H1 (cell line): ENCODE data around the gene RAD9A. TPM values are rescaled to one million over a fixed set of nuclear protein-coding genes. Genes with fewer than 3 reads are reported as not detected.

Experiments
- CTCF ChIA-PET: fragments of 300-600 bp; sonication (Branson Sonifier 250); formaldehyde crosslinking; loops from one replicate; lab custom pipeline; 2021; ENCODE audit not compliant: partially characterized antibody; lab: Charles Lee
- POLR2A ChIA-PET: fragments of 300-600 bp; sonication (Branson Sonifier 250); formaldehyde crosslinking; loops from one replicate; lab custom pipeline; 2021; ENCODE audit warnings: inconsistent platforms; ENCODE audit not compliant: partially characterized antibody; lab: Charles Lee
- DNase-seq, 2 experiments: peaks; one replicate each; pipeline versions ENCODE4 v3.0.0 to v3.0.0-alpha.2; 2010 to 2022; ENCODE audit warnings: low spot score in 2 of 2, low read depth in 1 of 2, mixed read lengths in 1 of 2
- FAIRE-seq: peaks from 2 replicates; lab custom pipeline; 2011; peaks lifted over from hg19 to GRCh38; lab: Jason Lieb, UNC
- H2AFZ ChIP-seq: 2 replicates; pipeline ENCODE4 v1.8.1; 2012; ENCODE audit warnings: low read length, inconsistent platforms
- H2AK5ac ChIP-seq: 2 replicates; pipeline ENCODE4 v1.6.1; 2013; ENCODE audit warnings: low read depth, low read length
- H2BK120ac ChIP-seq: replicated peaks from 2 replicates; pipeline ENCODE3; 2013; ENCODE audit warnings: low read depth, low read length, inconsistent platforms
- H2BK12ac ChIP-seq: 2 replicates; pipeline ENCODE4 v1.6.1; 2013; ENCODE audit warnings: low read depth, low read length
- H2BK15ac ChIP-seq: 2 replicates; pipeline ENCODE4 v1.6.1; 2013; ENCODE audit warnings: low read length
- H2BK20ac ChIP-seq: 2 replicates; pipeline ENCODE4 v1.6.1; 2013; ENCODE audit warnings: low read length
- H2BK5ac ChIP-seq: 2 replicates; pipeline ENCODE4 v1.6.1; 2013; ENCODE audit warnings: low read depth, low read length
- H3K14ac ChIP-seq: 2 replicates; pipeline ENCODE4 v1.6.1; 2013; ENCODE audit warnings: inconsistent platforms; ENCODE audit not compliant: insufficient read length
- H3K18ac ChIP-seq: 2 replicates; pipeline ENCODE4 v1.6.1; 2013; ENCODE audit warnings: low read length; ENCODE audit errors: extremely low read depth
- H3K23ac ChIP-seq: 2 replicates; pipeline ENCODE4 v1.6.1; 2013; ENCODE audit warnings: inconsistent platforms; ENCODE audit not compliant: insufficient read length
- H3K23me2 ChIP-seq: 2 replicates; pipeline ENCODE4 v1.6.1; 2013; ENCODE audit warnings: low read depth, low read length
- H3K27ac ChIP-seq: 2 replicates; pipeline ENCODE4 v1.6.1; 2011; ENCODE audit warnings: low read depth, low read length, inconsistent platforms
- H3K27me3 ChIP-seq, 4 experiments: replicated peaks in 1 of 4; 1 replicate in 1 of 4; 2 replicates in 3 of 4; pipeline versions ENCODE4 v1.6.1 to v1.8.1; 2011 to 2013; ENCODE audit warnings: low read length in 3 of 4, mild to moderate bottlenecking in 3 of 4, inconsistent platforms in 2 of 4, mixed read lengths in 2 of 4, moderate library complexity in 1 of 4; ENCODE audit not compliant: control insufficient read depth in 3 of 4, insufficient read depth in 3 of 4; ENCODE audit errors: extremely low read depth in 1 of 4
- H3K36me3 ChIP-seq, 4 experiments: 2 replicates each; pipeline versions ENCODE4 v1.6.1 to v1.8.1; 2011 to 2013; ENCODE audit warnings: mild to moderate bottlenecking in 4 of 4, low read length in 3 of 4, moderate library complexity in 2 of 4, control low read depth in 1 of 4, inconsistent platforms in 1 of 4; ENCODE audit not compliant: insufficient read depth in 4 of 4, control insufficient read depth in 2 of 4
- H3K4ac ChIP-seq: replicated peaks from 2 replicates; pipeline ENCODE3; 2013; ENCODE audit warnings: low read length, low read depth, mixed read lengths, inconsistent platforms; ENCODE audit not compliant: insufficient read length
- H3K4me1 ChIP-seq, 4 experiments: replicated peaks in 1 of 4; 1 replicate in 1 of 4; 2 replicates in 3 of 4; pipeline versions ENCODE4 v1.6.1 to v1.8.1; 2011 to 2013; ENCODE audit warnings: low read length in 3 of 4, inconsistent platforms in 2 of 4, mixed read lengths in 1 of 4; ENCODE audit not compliant: insufficient read depth in 4 of 4, control insufficient read depth in 3 of 4
- H3K4me2 ChIP-seq, 2 experiments: 2 replicates each; pipeline versions ENCODE4 v1.6.1 to v1.8.1; 2011 to 2013; ENCODE audit warnings: low read depth in 2 of 2, low read length in 2 of 2, control low read depth in 1 of 2, inconsistent platforms in 1 of 2, mild to moderate bottlenecking in 1 of 2; ENCODE audit not compliant: insufficient read depth in 1 of 2
- H3K4me3 ChIP-seq, 4 experiments: fragments of 200-600, 300-600 bp in 1 of 4; sonication (generic), shearing (Covaris generic), sonication (Bioruptor Twin) in 1 of 4; 2 replicates each; pipeline versions ENCODE4 v1.5.1 to v1.8.1; 2011 to 2016; ENCODE audit warnings: low read length in 4 of 4, low read depth in 3 of 4, control low read depth in 2 of 4, inconsistent platforms in 2 of 4, mild to moderate bottlenecking in 2 of 4, mixed read lengths in 1 of 4, moderate library complexity in 1 of 4; ENCODE audit not compliant: insufficient read depth in 2 of 4; ENCODE audit errors: extremely low read depth in 1 of 4
- H3K56ac ChIP-seq: replicated peaks from 2 replicates; pipeline ENCODE3; 2013; ENCODE audit warnings: low read depth, mild to moderate bottlenecking, mixed read lengths, low read length, inconsistent platforms; ENCODE audit not compliant: insufficient read length
- H3K79me1 ChIP-seq: 2 replicates; pipeline ENCODE4 v1.6.1; 2013; ENCODE audit warnings: low read depth, low read length, control low read depth
- H3K79me2 ChIP-seq, 2 experiments: 2 replicates each; pipeline versions ENCODE4 v1.6.1 to v1.8.1; 2012 to 2013; ENCODE audit warnings: low read length in 2 of 2, mild to moderate bottlenecking in 2 of 2, inconsistent platforms in 1 of 2; ENCODE audit not compliant: insufficient read depth in 2 of 2, control insufficient read depth in 1 of 2
- H3K9ac ChIP-seq, 4 experiments: replicated peaks in 1 of 4; 1 replicate in 1 of 4; 2 replicates in 3 of 4; pipeline versions ENCODE4 v1.6.1 to v1.8.1; 2011 to 2013; ENCODE audit warnings: low read depth in 3 of 4, low read length in 3 of 4, control low read depth in 2 of 4, mild to moderate bottlenecking in 2 of 4, moderate library complexity in 2 of 4, inconsistent platforms in 1 of 4; ENCODE audit errors: extremely low read depth in 1 of 4
- H3K9me3 ChIP-seq, 2 experiments: 2 replicates each; pipeline versions ENCODE4 v1.6.1 to v1.8.1; 2012 to 2013; ENCODE audit warnings: mild to moderate bottlenecking in 2 of 2, moderate library complexity in 2 of 2, control low read depth in 1 of 2, inconsistent platforms in 1 of 2, low read depth in 1 of 2, low read length in 1 of 2, mixed read lengths in 1 of 2; ENCODE audit not compliant: insufficient read depth in 2 of 2
- H4K20me1 ChIP-seq, 2 experiments: replicated peaks in 1 of 2; 2 replicates each; pipeline versions ENCODE3 to v1.8.1; 2011 to 2013; ENCODE audit warnings: inconsistent platforms in 2 of 2, low read length in 2 of 2, mild to moderate bottlenecking in 1 of 2; ENCODE audit not compliant: insufficient read depth in 2 of 2, control insufficient read depth in 1 of 2
- H4K5ac ChIP-seq: 2 replicates; pipeline ENCODE4 v1.6.1; 2013; ENCODE audit warnings: low read length, low read depth, mixed read lengths, inconsistent platforms; ENCODE audit not compliant: insufficient read length
- H4K8ac ChIP-seq: 2 replicates; pipeline ENCODE4 v1.8.0; 2013; ENCODE audit warnings: mild to moderate bottlenecking, moderate library complexity, low read length, inconsistent platforms; ENCODE audit not compliant: insufficient read depth; ENCODE audit errors: extremely low read depth
- H4K91ac ChIP-seq: replicated peaks from 2 replicates; pipeline ENCODE3; 2013; ENCODE audit warnings: low read length, mixed read lengths, inconsistent platforms; ENCODE audit not compliant: insufficient read length
- ASH2L ChIP-seq: fragments of 200-600, 300-600 bp; sonication (generic); IDR thresholded peaks from one replicate; pipeline ENCODE4 v1.7.1; 2017; ENCODE audit warnings: low read length
- RAD21 ChIP-seq, 2 experiments: IDR thresholded peaks in 1 of 2; conservative IDR thresholded peaks in 1 of 2; 2 replicates each; pipeline ENCODE4 v1.6.1; 2011; ENCODE audit warnings: low read depth in 2 of 2, low read length in 2 of 2, improper control_type of control experiment in 1 of 2, inconsistent platforms in 1 of 2, mild to moderate bottlenecking in 1 of 2, moderate library complexity in 1 of 2
- SIN3A ChIP-seq, 2 experiments: IDR thresholded peaks in 1 of 2; conservative IDR thresholded peaks in 1 of 2; 2 replicates each; pipeline ENCODE4 v1.6.1; 2011 to 2012; ENCODE audit warnings: low read length in 2 of 2, improper control_type of control experiment in 1 of 2, low read depth in 1 of 2, mild to moderate bottlenecking in 1 of 2
- SIX5 ChIP-seq: IDR thresholded peaks from 2 replicates; pipeline ENCODE4 v1.6.1; 2011; ENCODE audit warnings: mild to moderate bottlenecking, low read depth, low read length
- WGBS, 2 experiments: shearing (Covaris generic) in 1 of 2; methylation state at CpG; one replicate each; pipeline versions ENCODE4 v1.1.6 to v1.1.7; 2013 to 2015; ENCODE audit warnings: low lambda C conversion rate in 2 of 2, mixed read lengths in 2 of 2, inconsistent platforms in 1 of 2, low coverage in 1 of 2, missing lambda C conversion rate in 1 of 2; ENCODE audit not compliant: insufficient replicate concordance in 2 of 2, insufficient coverage in 1 of 2, insufficient read length in 1 of 2; ENCODE audit errors: extremely low coverage in 1 of 2, missing lambda C conversion rate in 1 of 2; 5-methylcytosine and 5-hydroxymethylcytosine counted together
- polyA plus RNA-seq, 7 experiments: library from polyadenylated mRNA; depleted of rRNA in 3 of 7; stranded (reverse) in 5 of 7; unstranded in 2 of 7; fragments of >200 nt in 5 of 7; fragments of 200-250 nt in 2 of 7; gene quantifications; 1 replicate in 5 of 7; 2 replicates in 1 of 7; 4 replicates in 1 of 7; pipeline versions ENCODE4 v1.2.1 to v1.2.3, GENCODE V29; 2011 to 2013; ENCODE audit warnings: missing spikeins in 2 of 7, mixed read lengths in 2 of 7
- total RNA-seq: library from RNA; stranded (reverse); fragmentation: NEBNext Ultra II Directional; extraction: Animal tissue kit (Norgen Biotek cat#: 25700); gene quantifications from 2 replicates; pipeline ENCODE4 v1.2.1, GENCODE V29; 2021

RAD9A gene
- total and polyA plus RNA-seq, 2 of the 8 experiments (the other 6 are each of a cell fraction or from before 2014, with no cell fraction given): 22.2 to 25.5 TPM

DNA sequence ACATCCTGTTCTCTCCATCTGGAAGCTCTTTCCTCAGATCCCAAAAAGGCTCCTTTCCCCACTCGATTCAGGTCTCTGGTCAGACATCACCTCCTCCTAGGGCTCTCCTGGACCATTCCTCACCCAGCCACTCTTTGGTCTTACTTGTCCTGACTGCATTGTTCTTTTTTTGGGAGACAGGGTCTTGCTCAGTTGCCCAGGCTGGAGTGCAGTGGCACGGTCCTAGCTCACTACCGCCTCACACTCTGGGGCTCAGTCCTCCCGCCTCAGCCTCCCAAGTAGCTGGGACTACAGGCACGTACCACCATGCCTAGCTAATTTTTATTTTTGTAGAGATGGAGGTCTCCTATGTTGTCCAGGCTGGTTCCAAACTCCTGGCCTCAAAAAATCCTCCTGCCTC, 53.7 kb downstream of the RAD9A start:
- peaks cover 0 to 6% (median 3%) of the 10 kb centered on the region in 4 experiments; a peak in 4 of 7 replicates for H3K4me1 ChIP-seq
- no peak overlapping the region for H3K4ac ChIP-seq
- H2BK20ac ChIP-seq: no peak overlapping the region
- H3K27ac ChIP-seq: no peak overlapping the region
- no peaks in the 10 kb centered on the region for H3K9me3 ChIP-seq
- no peak overlapping the region for H4K5ac ChIP-seq
- CTCF ChIA-PET: no interaction called here
- H3K79me1 ChIP-seq: 0 out of 2 replicates have a peak, but pooled peaks cover 2% of the 10 kb centered on the region
- H2BK12ac ChIP-seq: no peak overlapping the region
- FAIRE-seq: no peak
- peaks cover 4 to 7% of the 10 kb centered on the region in 2 experiments for H4K20me1 ChIP-seq
- H3K56ac ChIP-seq: no peak overlapping the region
- no peak overlapping the region for H3K4me3 ChIP-seq
- TF ChIP-seq RAD21 (IDR thresholded peaks at IDR 0.05 in 1 of 2, conservative IDR thresholded peaks at IDR 0.05 in 1 of 2; ENCODE audit: low read depth in 2 of 2, low read length in 2 of 2) (no peak), SIX5 (no peak), SIN3A (conservative IDR thresholded peaks at IDR 0.05 in 1 of 2, IDR thresholded peaks at IDR 0.05 in 1 of 2; ENCODE audit: low read depth in 1 of 2, low read length in 2 of 2) (no peak), ASH2L (no peak)
- no peak overlapping the region for H3K18ac ChIP-seq
- no peak overlapping the region for H2BK15ac ChIP-seq
- H3K27me3 ChIP-seq: no peaks in the 10 kb centered on the region
- H2BK5ac ChIP-seq: no peak overlapping the region
- H3K23ac ChIP-seq: no peak overlapping the region
- peaks cover 2% of the 10 kb centered on the region; the same call in 1 of the 2 replicates for H3K23me2 ChIP-seq
- WGBS, 2 experiments: 85% methylated on average over 5 of the region's 5 CpGs; no CpG with 5 or more reads in 1 of the 2 experiments
- H2AFZ ChIP-seq: no peak overlapping the region
- H3K79me2 ChIP-seq: no peaks in the 10 kb centered on the region
- peaks cover 0 to 5% (median 3%) of the 10 kb centered on the region in 4 experiments; a peak in 3 of 8 replicates for H3K36me3 ChIP-seq
- no peak overlapping the region for H2BK120ac ChIP-seq
- no peak overlapping the region for H4K91ac ChIP-seq
- POLR2A ChIA-PET: interaction anchor here (1.2 kb wide), 1 partner anchor 10 kb away, joined by 3 read pairs; no protein-coding TSS in a partner anchor
- DNase-seq: no peak
- H4K8ac ChIP-seq: no peak overlapping the region
- no peak overlapping the region for H3K4me2 ChIP-seq
- no peak overlapping the region for H3K9ac ChIP-seq
- no peak overlapping the region for H3K14ac ChIP-seq
- H2AK5ac ChIP-seq: no peak overlapping the region
